Neuron (in vitro differentiated cells): ENCODE measurements around the gene TPTE2.
"Not testable (repeated sequence)": the region's sequence is repeated elsewhere in the genome, so short reads cannot be mapped to it uniquely, and the experiment has no call there.

ENCODE experiments used
- H2AFZ ChIP-seq: one replicate; pipeline ENCODE4 v1.6.1; 2013; ENCODE audit warnings: low read depth, mild to moderate bottlenecking, inconsistent platforms, low read length, moderate library complexity
- H3K27me3 ChIP-seq: one replicate; pipeline ENCODE4 v1.6.1; 2013; ENCODE audit warnings: low read length; ENCODE audit not compliant: insufficient read depth
- H3K36me3 ChIP-seq: one replicate; pipeline ENCODE4 v1.6.1; 2013; ENCODE audit warnings: low read length; ENCODE audit not compliant: insufficient read depth
- H3K4me1 ChIP-seq: one replicate; pipeline ENCODE4 v1.6.1; 2013; ENCODE audit warnings: low read length; ENCODE audit not compliant: insufficient read depth
- H3K4me3 ChIP-seq: 2 replicates; pipeline ENCODE4 v1.5.1; 2013; ENCODE audit warnings: mild to moderate bottlenecking, low read length, moderate library complexity
- H3K9me3 ChIP-seq: one replicate; pipeline ENCODE4 v1.6.1; 2013; ENCODE audit warnings: low read length

TPTE2 gene

GRCh38 chr13:19589312-19589711 lies 28.0 kb upstream of the TPTE2 start:
- Histone ChIP-seq H3K4me3 (no peak overlapping the region), H3K27me3 (peaks cover 7% of the 10 kb centered on the region), H3K36me3 (no peaks in the 10 kb centered on the region), H2AFZ (no peak overlapping the region), H3K9me3 (no peaks in the 10 kb centered on the region), H3K4me1 (no peaks in the 10 kb centered on the region)

- H3K27me3 ChIP-seq: peaks cover 7% of the 10 kb centered on the region
- no peaks in the 10 kb centered on the region for H3K4me1 ChIP-seq
- H3K36me3 ChIP-seq: no peaks in the 10 kb centered on the region
- H3K4me3 ChIP-seq: no peak overlapping the region
- no peaks in the 10 kb centered on the region for H3K9me3 ChIP-seq
- H2AFZ ChIP-seq: no peak overlapping the region
Observed at GRCh38 chr13:19587635-19588300, 26.4 kb upstream of the TPTE2 start.

DNA sequence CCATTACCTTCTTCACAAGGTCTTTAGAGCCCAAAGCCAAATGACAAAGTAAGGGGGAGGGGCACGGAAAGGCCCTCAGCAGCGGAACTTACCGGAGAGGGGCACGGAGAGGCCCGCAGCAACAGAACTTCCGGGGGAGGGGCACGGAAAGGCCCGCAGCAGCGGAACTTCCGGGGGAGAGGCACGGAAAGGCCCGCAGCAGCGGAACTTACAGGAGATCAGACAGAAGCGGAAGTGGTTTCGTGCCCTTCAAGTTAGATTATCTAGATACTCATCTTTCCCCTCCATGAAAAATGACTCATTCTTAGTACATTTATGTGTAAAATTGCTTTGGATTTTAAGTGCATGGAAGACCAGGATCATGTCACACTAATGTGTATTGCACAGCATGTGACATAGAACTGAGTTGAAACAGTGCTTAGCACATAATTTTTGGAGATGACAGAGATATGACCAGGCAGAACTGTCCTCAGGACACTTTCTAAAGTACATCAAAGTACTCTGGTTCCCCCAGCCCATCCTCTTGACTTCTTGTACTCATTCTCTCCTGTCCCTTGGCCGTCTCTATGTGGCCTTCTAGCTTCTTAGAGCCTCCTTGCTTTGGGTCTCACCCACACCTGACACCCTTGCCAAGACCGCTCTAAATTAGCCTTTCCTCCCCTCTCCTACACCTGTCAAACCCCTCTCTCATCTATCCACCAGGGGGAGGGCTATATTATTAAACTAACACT lies 25.7 kb upstream of the TPTE2 start:
- peaks cover 7% of the 10 kb centered on the region for H3K27me3 ChIP-seq
- H3K36me3 ChIP-seq: no peaks in the 10 kb centered on the region
- no peak overlapping the region for H3K4me3 ChIP-seq
- H3K9me3 ChIP-seq: no peaks in the 10 kb centered on the region
- no peaks in the 10 kb centered on the region for H3K4me1 ChIP-seq
- no peak overlapping the region for H2AFZ ChIP-seq

- H3K4me1 ChIP-seq: no peaks in the 10 kb centered on the region
- H2AFZ ChIP-seq: no peak overlapping the region
- no peaks in the 10 kb centered on the region for H3K36me3 ChIP-seq
- no peaks in the 10 kb centered on the region for H3K9me3 ChIP-seq
- H3K4me3 ChIP-seq: no peak overlapping the region
- no peaks in the 10 kb centered on the region for H3K27me3 ChIP-seq
Observed at GRCh38 chr13:19581675-19582074, 20.3 kb upstream of the TPTE2 start.

DNA sequence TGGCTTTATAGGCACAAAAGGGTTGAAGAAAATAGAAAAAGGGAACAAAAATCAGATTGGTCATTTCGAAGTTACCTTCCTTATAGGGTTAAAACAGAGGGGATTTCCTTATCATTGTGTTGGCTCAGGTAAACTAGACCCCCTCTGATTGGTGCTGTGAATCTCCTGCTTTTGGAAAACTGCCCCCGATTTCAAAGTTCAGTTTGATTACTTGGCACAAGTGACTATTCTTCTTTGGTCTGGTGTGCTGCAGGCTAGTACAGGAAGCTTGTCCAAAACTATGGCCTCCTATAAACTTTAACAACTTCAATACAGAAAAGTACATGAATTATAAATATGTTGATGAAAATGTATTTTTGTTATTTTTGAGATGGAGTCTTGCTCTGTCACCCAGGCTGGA lies 13.9 kb upstream of the TPTE2 start:
- Histone ChIP-seq H3K36me3 (no peaks in the 10 kb centered on the region), H3K27me3 (no peaks in the 10 kb centered on the region), H3K4me3 (no peak overlapping the region), H3K4me1 (no peaks in the 10 kb centered on the region), H3K9me3 (no peaks in the 10 kb centered on the region), H2AFZ (no peak overlapping the region)

- H3K36me3 ChIP-seq: no peaks in the 10 kb centered on the region
- no peaks in the 10 kb centered on the region for H3K9me3 ChIP-seq
- H3K4me3 ChIP-seq: no peak overlapping the region
- H2AFZ ChIP-seq: no peak overlapping the region
- H3K27me3 ChIP-seq: no peaks in the 10 kb centered on the region
- no peaks in the 10 kb centered on the region for H3K4me1 ChIP-seq
Observed at GRCh38 chr13:19573120-19573716, 11.9 kb upstream of the TPTE2 start.

DNA sequence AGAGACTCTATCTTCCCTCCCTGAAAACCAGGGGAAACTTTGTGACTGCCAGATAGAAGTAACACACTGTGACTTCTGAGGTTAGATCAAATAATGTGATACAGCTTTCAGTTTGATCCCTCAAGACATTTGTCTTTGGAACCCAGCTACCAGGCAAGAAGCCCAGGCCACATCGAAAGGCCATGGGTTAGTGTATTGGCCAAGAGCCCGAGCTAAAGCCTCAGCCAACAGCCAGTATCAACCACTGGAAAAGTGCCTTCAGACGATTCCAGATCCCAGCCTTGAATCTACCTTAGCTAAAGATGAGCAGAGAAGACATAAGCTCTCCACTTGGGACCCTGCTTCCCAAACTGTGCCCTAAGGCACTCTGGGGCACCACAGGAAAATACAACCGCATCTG lies 10.9 kb upstream of the TPTE2 start:
- Histone ChIP-seq H3K4me1 (no peaks in the 10 kb centered on the region), H3K27me3 (no peaks in the 10 kb centered on the region), H2AFZ (no peak overlapping the region), H3K9me3 (no peaks in the 10 kb centered on the region), H3K36me3 (no peaks in the 10 kb centered on the region), H3K4me3 (no peak overlapping the region)

DNA sequence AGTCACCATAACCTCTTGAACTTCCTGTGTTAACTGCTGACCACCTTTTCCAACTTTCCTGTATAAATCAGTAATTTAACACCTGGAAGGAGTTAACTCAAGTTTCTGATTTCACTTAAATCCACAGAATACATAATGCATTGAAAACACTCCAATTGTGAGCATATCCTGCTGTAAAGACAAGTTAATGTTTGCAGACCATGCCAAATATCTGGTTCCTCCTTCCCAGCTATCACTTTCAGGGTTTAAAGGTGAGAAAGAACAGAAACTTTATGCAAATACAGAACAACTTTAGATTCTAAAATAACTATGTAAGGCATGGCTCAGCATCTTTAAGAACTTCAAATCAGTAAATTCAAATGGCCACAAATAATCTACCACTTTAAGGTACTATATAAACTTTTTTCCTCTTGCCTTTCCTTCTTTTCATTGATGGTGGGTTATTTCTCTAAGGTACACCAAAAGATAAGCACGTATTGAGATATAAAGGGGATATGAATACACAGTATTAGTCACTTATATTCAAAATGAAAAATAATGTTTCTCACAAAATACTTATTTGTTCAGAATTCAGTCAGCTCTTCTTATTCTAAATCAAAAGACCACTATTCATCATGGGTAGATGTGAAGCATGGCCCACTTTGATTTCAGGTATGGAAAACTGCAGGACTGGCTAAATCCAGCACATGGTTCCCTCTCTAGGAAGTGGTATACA lies 6.6 kb upstream of the TPTE2 start:
- Histone ChIP-seq H3K4me1 (no peaks in the 10 kb centered on the region), H3K9me3 (no peaks in the 10 kb centered on the region), H3K36me3 (no peaks in the 10 kb centered on the region), H2AFZ (no peak overlapping the region), H3K27me3 (no peaks in the 10 kb centered on the region), H3K4me3 (no peak overlapping the region)

DNA sequence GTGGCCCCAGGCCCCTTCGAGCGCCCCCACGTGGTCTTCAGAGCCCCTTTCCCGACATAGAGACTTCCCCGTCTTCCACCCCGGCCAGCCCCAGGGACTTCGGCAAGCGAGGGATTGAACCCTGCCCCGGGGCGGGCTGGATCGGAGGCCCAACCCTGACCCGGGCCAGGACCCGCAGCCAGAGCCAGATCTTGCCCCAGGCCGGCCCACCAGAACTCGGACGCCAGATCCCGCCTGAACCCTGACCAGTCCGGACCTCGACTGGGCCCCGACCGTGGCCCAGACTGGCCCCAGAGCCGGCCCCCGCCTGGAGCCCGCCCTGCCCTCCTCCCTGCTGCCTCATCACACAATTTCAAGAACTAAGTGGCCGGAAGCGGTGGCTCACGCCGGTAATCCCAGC lies 253 bp upstream of the TPTE2 start:
- Histone ChIP-seq H3K36me3 (no peaks in the 10 kb centered on the region), H3K9me3 (no peaks in the 10 kb centered on the region), H3K4me3 (no peak overlapping the region), H3K27me3 (no peaks in the 10 kb centered on the region), H3K4me1 (no peaks in the 10 kb centered on the region), H2AFZ (no peak overlapping the region)

DNA sequence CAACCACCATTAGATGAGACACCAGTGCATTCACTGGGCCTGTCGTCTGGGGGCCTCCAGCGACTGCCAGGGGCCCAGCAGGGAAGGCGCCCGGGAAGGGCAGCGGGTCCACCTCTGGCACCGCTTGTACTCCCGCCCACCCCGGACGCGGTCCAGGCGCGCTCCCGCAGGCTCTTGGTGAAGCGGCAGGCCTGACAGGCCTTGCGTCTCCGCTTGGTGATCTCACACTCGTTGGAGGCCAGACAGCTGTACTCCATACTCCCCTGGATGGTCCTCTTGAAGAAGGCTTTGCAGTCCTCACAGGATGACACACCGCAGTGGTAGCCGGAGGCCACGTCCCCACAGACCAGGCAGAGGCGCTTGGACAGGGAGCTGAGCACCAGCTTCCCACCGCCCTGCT lies 660 bp downstream of the TPTE2 start:
- H3K4me1 ChIP-seq, H3K9me3 ChIP-seq, H2AFZ ChIP-seq, H3K4me3 ChIP-seq, H3K36me3 ChIP-seq, H3K27me3 ChIP-seq: not testable (repeated sequence)

GRCh38 chr13:19559739-19560138 lies 1.6 kb downstream of the TPTE2 start:
- H3K4me3 ChIP-seq, H3K9me3 ChIP-seq, H3K4me1 ChIP-seq, H3K36me3 ChIP-seq, H3K27me3 ChIP-seq, H2AFZ ChIP-seq: not testable (repeated sequence)

DNA sequence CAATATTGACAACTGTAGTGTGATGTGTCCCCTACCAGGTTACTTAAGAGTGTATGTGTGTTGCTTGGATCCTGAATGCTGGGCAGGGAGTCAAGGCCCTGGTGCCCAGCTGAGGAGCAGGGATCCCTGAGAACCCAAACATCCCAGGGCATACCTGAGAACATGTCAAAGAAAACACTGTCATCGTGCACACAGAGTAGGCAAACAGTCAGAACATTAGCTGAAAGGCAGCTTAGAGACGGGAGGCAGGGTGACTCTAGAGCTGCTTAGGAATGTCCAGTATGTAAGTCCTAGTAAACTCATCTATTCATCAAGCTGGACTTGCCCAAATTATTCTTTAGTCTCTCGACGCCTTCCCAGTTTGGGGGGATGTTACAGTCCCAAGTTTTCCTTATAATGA lies 4.0 kb downstream of the TPTE2 start:
- H3K27me3 ChIP-seq, H3K9me3 ChIP-seq, H3K36me3 ChIP-seq, H3K4me1 ChIP-seq, H2AFZ ChIP-seq, H3K4me3 ChIP-seq: not testable (repeated sequence)

DNA sequence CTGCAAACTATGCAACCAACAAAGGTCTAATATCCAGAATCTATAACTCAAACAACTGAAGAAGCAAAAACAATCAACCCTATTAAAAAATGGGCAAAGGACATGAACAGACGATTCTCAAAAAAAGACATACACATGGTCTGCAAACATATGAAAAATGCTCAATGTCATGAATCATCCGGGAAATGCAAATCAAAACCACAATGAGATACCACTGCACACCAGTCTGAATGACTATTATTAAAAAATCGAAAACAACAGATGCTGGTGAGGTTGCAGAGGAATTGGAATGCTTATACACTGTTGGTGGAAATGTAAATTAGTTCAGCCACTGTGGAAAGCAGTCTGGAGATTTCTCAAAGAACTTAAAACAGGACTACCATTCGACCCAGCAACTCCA lies 12.1 kb downstream of the TPTE2 start:
- H3K4me1 ChIP-seq, H3K36me3 ChIP-seq, H3K4me3 ChIP-seq, H3K27me3 ChIP-seq, H2AFZ ChIP-seq, H3K9me3 ChIP-seq: not testable (repeated sequence)
